NT2/D1 (cell line): Measurements from ENCODE around the gene KPNB1.

Experiments used
- SUZ12 ChIP-seq: IDR thresholded peaks from 2 replicates; pipeline ENCODE4 v1.6.1; 2011; ENCODE audit not compliant: insufficient read length, insufficient read depth; ENCODE audit errors: extremely low read depth
- YY1 ChIP-seq: IDR thresholded peaks from 2 replicates; pipeline ENCODE4 v1.6.1; 2011; ENCODE audit not compliant: insufficient read length, insufficient read depth
- ZNF274 ChIP-seq: IDR thresholded peaks from 2 replicates; pipeline ENCODE4 v1.6.1; 2011; ENCODE audit warnings: mild to moderate bottlenecking, low read depth, low read length

DNA sequence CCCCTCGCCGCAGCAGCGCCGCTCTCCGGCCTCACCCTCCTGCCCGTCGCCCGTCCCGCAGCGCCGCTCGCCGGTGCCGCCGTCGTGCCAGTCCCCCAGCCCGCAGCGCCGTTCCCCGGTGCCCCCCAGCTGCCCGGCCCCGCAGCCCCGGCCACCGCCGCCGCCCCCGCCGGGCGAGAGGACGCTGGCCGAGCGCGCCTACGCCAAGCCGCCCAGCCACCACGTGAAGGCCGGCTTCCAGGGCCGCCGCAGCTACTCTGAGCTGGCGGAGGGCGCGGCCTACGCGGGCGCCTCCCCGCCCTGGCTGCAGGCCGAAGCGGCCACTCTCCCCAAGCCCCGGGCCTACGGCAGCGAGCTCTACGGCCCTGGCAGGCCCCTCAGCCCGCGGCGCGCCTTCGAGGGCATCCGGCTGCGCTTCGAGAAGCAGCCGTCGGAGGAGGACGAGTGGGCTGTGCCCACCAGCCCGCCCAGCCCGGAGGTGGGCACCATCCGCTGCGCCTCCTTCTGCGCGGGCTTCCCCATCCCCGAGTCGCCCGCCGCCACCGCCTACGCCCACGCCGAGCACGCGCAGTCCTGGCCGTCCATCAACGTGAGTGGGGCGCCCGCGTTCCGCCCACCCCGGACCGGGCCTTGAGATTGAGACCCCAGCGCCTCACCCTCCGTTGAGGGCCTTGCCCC lies 59.3 kb downstream of the KPNB1 start:
- no peak for TF ChIP-seq YY1
- TF ChIP-seq ZNF274 = no peak
- TF ChIP-seq SUZ12 = no peak
